Activated CD4-positive, alpha-beta memory T cell treated with anti-CD3 and anti-CD28 coated beads for 36 hours (primary cell): ENCODE data around the gene SHISAL1. TPM values are rescaled to one million over a fixed set of nuclear protein-coding genes. Genes with fewer than 3 reads are reported as not detected.

ENCODE experiments used
- CTCF ChIA-PET: fragments of 350-600 bp; sonication (Branson Sonifier 250); formaldehyde crosslinking; loops from one replicate; lab custom pipeline; 2021; ENCODE audit warnings: antibody characterized with exemption, inconsistent platforms; lab: Charles Lee
- POLR2A ChIA-PET: fragments of 350-600 bp; sonication (Branson Sonifier 250); formaldehyde crosslinking; loops from one replicate; lab custom pipeline; 2021; ENCODE audit warnings: antibody characterized with exemption; lab: Charles Lee
- DNase-seq: peaks from one replicate; pipeline ENCODE4 v3.0.0-alpha.2; 2020
- H3K27ac Mint-ChIP-seq: one replicate; pipeline ENCODE4 v1.8.0; 2021; ENCODE audit warnings: mixed read lengths
- H3K27me3 Mint-ChIP-seq: one replicate; pipeline ENCODE4 v1.8.0; 2021; ENCODE audit warnings: mixed read lengths
- H3K36me3 Mint-ChIP-seq: one replicate; pipeline ENCODE4 v1.8.0; 2021; ENCODE audit warnings: mixed read lengths
- H3K4me1 Mint-ChIP-seq: one replicate; pipeline ENCODE4 v1.8.0; 2021; ENCODE audit warnings: low read depth, mixed read lengths
- H3K4me3 Mint-ChIP-seq: one replicate; pipeline ENCODE4 v1.8.0; 2021; ENCODE audit warnings: mild to moderate bottlenecking, mixed read lengths
- H3K9me3 Mint-ChIP-seq: one replicate; pipeline ENCODE4 v1.8.0; 2021; ENCODE audit warnings: mixed read lengths
- intact Hi-C: fragments of 100-400 bp; cut with micrococcal nuclease; formaldehyde crosslinking; loops from one replicate; pipeline ENCODE4 v1.15.1; 2023
- total RNA-seq, 2 experiments: library from RNA; stranded (reverse); gene quantifications; one replicate each; pipeline ENCODE4 v1.2.3, GENCODE V29; 2021

The SHISAL1 gene
- total RNA-seq, 2 experiments from 2014 or later = not detected

DNA sequence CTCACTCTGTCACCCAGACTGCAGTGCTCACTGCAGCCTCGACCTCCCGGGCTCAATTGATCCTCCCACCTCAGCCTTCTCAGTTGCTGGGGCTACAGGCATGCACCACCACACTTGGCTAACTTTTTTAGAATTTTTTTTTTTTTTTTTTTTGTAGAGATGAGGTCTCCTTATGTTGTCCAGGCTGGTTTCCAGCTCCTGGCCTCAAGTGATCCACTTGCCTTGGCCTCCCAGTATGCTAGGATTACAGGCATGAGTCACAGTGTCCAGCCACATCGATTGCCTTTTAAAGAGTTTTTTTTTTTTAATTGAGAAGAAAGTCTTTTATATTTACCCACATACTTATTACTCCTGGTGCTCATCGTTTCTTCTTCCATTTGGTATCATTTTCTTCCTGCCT is 102.0 kb downstream of the SHISAL1 start:
- Mint-ChIP-seq H3K36me3 (peaks cover 6% of the 10 kb centered on the region), H3K27me3 (no peaks in the 10 kb centered on the region), H3K4me1 (no peaks in the 10 kb centered on the region), H3K27ac (no peak overlapping the region), H3K4me3 (no peak overlapping the region), H3K9me3 (peaks cover 13% of the 10 kb centered on the region)
- no peak for DNase-seq
- ChIA-PET POLR2A (interaction anchor here (0.6 kb wide), 1 partner anchor 175 kb away, joined by 4 read pairs; no protein-coding TSS in a partner anchor), CTCF (interaction anchor here (0.6 kb wide), 1 partner anchor 39 kb away, joined by 6 read pairs; no protein-coding TSS in a partner anchor)
- intact Hi-C loops = no loop called here

DNA sequence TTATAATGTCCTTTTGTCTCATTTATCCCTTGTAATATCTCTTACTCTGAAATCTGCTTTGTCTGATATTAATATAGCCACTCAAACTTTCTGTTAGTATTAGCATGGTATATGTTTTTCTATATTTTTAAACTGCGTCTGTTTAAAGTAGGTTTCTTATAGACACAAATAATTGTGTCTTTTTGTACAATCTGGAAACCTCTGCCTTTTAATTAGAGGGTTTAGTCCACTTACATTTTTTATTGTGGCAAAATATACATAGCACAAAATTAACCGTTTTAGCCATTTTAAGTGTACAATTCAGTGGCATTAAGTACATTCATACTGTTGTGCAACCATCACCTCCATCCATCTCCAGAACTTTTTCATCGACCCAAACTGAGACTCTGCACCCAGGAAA is 103.4 kb downstream of the SHISAL1 start:
- no peak overlapping the region for H3K27ac Mint-ChIP-seq
- H3K36me3 Mint-ChIP-seq = peaks cover 6% of the 10 kb centered on the region
- no peaks in the 10 kb centered on the region for H3K4me1 Mint-ChIP-seq
- DNase-seq = no peak
- H3K4me3 Mint-ChIP-seq = no peak overlapping the region
- H3K27me3 Mint-ChIP-seq = no peaks in the 10 kb centered on the region
- ChIA-PET CTCF (no interaction called here), POLR2A (no interaction called here)
- peaks cover 13% of the 10 kb centered on the region for H3K9me3 Mint-ChIP-seq
- intact Hi-C loops = no loop called here

DNA sequence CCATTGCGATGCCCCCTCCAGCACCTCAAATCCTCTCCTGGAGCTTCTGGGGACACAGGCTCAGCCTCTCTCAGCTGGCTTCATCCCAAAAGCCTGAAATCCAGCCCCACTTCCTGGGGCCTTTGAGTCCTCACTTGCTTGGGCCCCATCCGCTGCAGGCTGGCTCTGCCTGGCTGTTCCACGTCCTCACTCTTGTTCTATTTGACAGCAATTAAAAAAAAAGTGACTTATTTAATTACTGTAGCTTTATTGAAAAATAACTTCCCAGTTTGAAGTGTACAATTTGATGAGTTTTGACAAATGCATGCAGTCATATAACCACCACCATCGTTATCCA is 104.8 kb downstream of the SHISAL1 start:
- CTCF ChIA-PET = no interaction called here
- DNase-seq = no peak
- H3K4me3 Mint-ChIP-seq = no peak overlapping the region
- H3K27me3 Mint-ChIP-seq = no peaks in the 10 kb centered on the region
- H3K9me3 Mint-ChIP-seq = peaks cover 13% of the 10 kb centered on the region
- intact Hi-C loops = no loop called here
- no peaks in the 10 kb centered on the region for H3K4me1 Mint-ChIP-seq
- peaks cover 8% of the 10 kb centered on the region for H3K36me3 Mint-ChIP-seq
- H3K27ac Mint-ChIP-seq = no peak overlapping the region
- POLR2A ChIA-PET = interaction anchor here (0.5 kb wide), 1 partner anchor 9 kb away, joined by 3 read pairs; no protein-coding TSS in a partner anchor

DNA sequence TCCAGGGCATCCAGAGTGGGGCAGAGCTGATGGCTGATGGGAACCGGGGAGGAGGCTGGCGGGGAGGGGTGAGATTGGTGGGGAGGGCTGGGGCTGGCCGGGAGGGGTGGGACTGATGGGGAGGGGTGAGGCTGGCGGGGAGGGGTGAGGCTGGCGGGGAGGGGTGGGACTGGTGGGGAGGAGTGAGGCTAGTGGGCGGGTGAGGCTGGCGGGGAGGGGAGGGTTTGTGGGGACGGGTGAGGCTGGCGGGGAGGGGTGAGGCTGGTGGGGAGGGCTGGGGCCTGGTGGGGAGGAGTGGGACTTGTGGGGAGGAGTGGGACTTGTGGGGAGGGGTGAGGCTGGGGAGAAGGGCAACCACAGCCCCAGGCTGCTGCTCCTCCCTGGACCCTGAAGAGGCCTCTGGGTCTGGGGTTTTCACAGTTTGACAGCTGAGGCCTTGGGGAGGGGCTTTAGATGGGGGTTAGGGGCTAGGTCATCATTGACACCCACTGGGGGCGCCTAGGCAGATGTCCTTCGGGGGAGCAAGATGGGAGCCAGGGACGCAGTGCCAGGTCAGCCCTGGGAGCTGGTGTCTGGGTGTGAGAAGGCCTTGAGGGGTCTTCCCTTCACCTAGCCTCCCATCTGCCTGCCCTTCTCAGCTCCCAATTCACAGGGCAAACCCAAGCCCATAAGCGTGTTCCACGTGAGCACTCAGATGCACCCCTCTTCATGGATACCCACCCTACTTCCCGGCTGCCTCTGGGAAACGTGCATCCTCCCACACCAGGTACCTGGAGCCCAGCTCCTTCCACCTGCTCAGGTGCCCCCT is 105.4 kb downstream of the SHISAL1 start:
- no peaks in the 10 kb centered on the region for H3K4me1 Mint-ChIP-seq
- ChIA-PET POLR2A (interaction anchor here (0.5 kb wide), 1 partner anchor 10 kb away, joined by 3 read pairs; no protein-coding TSS in a partner anchor), CTCF (no interaction called here)
- peaks cover 12% of the 10 kb centered on the region for H3K36me3 Mint-ChIP-seq
- no peaks in the 10 kb centered on the region for H3K27me3 Mint-ChIP-seq
- no peak for DNase-seq
- H3K9me3 Mint-ChIP-seq = peaks cover 13% of the 10 kb centered on the region
- no peak overlapping the region for H3K27ac Mint-ChIP-seq
- H3K4me3 Mint-ChIP-seq = no peak overlapping the region
- intact Hi-C loops = no loop called here

DNA sequence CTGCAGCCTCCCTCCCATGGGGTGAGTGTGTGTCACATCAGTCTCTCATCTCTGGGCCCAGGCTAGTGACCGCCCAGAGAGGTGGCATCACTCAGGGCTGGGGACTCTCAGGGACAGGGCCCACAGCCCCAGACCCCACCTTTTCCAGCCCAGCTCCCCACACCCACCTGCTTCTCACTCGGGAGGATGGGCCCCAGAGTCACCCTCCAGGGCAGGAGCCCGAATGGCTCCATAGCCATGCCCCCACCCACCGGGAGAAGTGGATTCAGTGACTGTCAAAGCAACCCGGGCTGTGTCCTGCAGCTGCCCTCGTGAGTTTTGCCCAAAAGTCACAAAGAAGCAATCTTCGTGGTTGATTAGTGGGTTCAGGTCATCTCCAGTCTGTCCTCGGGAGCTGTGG is 106.1 kb downstream of the SHISAL1 start:
- no peak overlapping the region for H3K27ac Mint-ChIP-seq
- CTCF ChIA-PET = no interaction called here
- peaks cover 13% of the 10 kb centered on the region for H3K9me3 Mint-ChIP-seq
- H3K4me3 Mint-ChIP-seq = no peak overlapping the region
- H3K36me3 Mint-ChIP-seq = peaks cover 16% of the 10 kb centered on the region
- DNase-seq = no peak
- H3K4me1 Mint-ChIP-seq = no peaks in the 10 kb centered on the region
- no peaks in the 10 kb centered on the region for H3K27me3 Mint-ChIP-seq
- POLR2A ChIA-PET = no interaction called here
- intact Hi-C loops = no loop called here

DNA sequence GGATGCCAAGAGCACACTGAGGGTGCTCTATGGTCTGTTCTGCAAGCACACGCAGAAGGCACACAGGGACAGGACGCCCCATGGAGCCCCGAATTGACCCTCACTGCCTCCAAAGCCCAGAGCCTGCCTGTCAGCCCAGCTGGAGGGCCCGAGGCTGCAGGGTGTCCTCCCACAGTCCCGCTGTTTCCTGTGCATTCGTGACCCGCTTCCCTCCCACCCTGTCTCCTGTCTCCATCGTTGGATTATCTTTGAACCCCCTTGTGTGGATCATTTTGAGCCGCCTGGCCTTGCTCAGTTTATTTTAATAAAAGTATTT is 106.5 kb downstream of the SHISAL1 start:
- Mint-ChIP-seq H3K27ac (no peak overlapping the region), H3K36me3 (peaks cover 16% of the 10 kb centered on the region), H3K9me3 (peaks cover 13% of the 10 kb centered on the region), H3K27me3 (no peaks in the 10 kb centered on the region), H3K4me1 (no peaks in the 10 kb centered on the region), H3K4me3 (no peak overlapping the region)
- intact Hi-C loops = no loop called here
- ChIA-PET POLR2A (no interaction called here), CTCF (no interaction called here)
- DNase-seq = no peak

DNA sequence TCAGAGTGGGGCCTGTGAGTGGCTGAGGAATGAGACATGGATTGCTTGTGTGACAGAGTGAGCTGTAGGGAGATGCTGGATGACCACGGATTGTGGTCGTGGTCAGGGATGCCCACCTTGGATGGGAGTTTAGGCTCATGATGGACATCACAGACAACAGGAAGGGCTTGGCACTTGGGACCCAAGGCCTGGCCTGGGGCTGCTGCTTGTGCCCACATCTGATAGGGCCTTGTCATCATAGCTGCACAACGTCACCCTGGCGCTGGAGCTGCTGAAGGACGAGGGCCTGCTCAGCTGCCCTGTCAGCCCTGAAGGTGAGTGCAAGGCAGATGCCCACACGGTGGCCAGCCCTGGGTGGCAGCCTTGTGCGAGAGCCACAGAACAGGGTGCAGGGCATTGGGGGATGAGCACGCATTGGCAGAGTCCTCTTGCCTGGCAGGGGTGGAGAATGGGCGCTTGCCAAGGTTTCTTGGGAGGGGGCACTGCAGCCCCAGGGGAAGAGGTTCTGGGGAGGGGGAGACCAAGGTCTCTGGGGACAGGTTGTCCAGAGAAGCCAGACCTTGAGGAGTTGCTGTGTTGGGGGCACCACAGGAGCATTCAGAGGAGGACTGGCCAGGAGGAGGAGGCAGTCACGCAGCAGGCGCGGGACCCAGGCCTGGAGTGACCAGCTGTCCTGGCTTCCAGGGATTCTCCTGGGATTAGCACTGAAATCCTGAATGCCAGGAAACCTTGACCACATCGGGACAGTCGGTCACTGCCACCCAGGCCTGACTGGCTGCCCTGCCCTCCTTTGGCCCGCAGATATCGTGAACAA is 107.0 kb downstream of the SHISAL1 start:
- Mint-ChIP-seq H3K36me3 (peaks cover 19% of the 10 kb centered on the region), H3K27ac (no peak overlapping the region), H3K4me3 (no peak overlapping the region), H3K4me1 (no peaks in the 10 kb centered on the region), H3K27me3 (no peaks in the 10 kb centered on the region), H3K9me3 (peaks cover 13% of the 10 kb centered on the region)
- no peak for DNase-seq
- intact Hi-C loops = no loop called here
- ChIA-PET POLR2A (no interaction called here), CTCF (no interaction called here)

DNA sequence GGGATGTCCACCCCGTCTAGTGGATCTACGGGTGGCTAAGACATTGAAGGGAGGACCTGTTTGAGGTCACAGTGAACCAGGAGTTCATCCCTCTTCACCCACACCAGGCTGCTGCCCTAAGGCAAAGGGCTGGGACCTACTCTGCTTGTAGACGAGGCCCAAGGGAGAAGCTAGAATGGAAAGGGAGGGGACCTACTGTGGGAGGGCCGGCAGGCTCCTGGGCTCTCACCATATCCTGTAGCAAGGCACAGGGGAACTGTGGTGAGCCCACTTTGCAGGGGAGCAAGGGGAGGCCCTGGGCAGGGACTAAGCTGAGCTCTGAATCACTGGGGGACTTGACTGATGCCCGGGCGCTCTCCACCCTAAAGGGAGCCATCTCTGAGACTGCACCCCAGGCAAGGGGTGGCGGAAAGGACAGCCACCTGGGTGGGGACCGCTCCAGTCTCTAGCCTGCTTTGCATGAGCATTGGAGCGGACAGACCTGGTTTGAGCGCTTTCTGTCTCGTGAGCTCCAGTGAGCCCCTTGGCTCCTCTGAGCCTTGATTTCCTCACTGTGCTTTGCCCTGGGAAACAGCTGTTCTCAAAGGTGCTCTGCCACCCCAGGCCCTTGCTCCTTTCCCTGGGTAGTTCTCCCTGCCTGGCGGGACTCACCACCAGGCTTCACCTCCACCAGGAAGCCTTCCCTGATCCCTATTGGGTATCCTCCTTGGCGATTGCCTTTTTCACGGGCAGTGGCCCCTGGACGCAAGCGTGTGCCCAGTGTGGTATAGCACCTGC is 107.8 kb downstream of the SHISAL1 start:
- H3K4me1 Mint-ChIP-seq = no peaks in the 10 kb centered on the region
- POLR2A ChIA-PET = no interaction called here
- CTCF ChIA-PET = no interaction called here

DNA sequence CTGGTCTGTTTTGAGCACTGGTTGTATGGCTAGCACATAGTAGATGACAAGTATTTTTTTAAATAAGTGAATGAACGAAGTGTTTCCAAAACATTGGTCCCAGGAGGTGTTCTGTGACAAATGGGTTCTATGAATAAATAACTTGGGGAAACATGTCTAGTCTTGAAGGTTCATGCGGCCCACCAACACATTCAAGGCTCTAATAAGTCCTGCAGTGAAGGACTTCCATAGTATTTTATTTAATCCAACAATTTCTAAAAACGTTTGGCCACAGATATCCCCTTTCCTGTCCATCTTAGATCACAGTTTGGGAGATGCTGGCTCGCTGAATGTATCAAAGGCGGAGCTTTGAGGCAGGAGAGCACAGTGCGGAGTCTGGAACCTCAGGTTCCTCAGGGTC is 109.5 kb downstream of the SHISAL1 start:
- no peak for DNase-seq
- no peaks in the 10 kb centered on the region for H3K4me1 Mint-ChIP-seq
- H3K9me3 Mint-ChIP-seq = no peaks in the 10 kb centered on the region
- ChIA-PET CTCF (no interaction called here), POLR2A (no interaction called here)
- H3K27me3 Mint-ChIP-seq = no peaks in the 10 kb centered on the region
- no peak overlapping the region for H3K4me3 Mint-ChIP-seq
- peaks cover 22% of the 10 kb centered on the region for H3K36me3 Mint-ChIP-seq
- intact Hi-C loops = no loop called here
- H3K27ac Mint-ChIP-seq = no peak overlapping the region

More for the DNA sequence above, 107.8 kb downstream of the SHISAL1 start:
- H3K27ac Mint-ChIP-seq = no peak overlapping the region
- intact Hi-C loops = no loop called here
- H3K9me3 Mint-ChIP-seq = peaks cover 10% of the 10 kb centered on the region
- no peaks in the 10 kb centered on the region for H3K27me3 Mint-ChIP-seq
- H3K36me3 Mint-ChIP-seq = peaks cover 17% of the 10 kb centered on the region
- DNase-seq = no peak
- H3K4me3 Mint-ChIP-seq = no peak overlapping the region

DNA sequence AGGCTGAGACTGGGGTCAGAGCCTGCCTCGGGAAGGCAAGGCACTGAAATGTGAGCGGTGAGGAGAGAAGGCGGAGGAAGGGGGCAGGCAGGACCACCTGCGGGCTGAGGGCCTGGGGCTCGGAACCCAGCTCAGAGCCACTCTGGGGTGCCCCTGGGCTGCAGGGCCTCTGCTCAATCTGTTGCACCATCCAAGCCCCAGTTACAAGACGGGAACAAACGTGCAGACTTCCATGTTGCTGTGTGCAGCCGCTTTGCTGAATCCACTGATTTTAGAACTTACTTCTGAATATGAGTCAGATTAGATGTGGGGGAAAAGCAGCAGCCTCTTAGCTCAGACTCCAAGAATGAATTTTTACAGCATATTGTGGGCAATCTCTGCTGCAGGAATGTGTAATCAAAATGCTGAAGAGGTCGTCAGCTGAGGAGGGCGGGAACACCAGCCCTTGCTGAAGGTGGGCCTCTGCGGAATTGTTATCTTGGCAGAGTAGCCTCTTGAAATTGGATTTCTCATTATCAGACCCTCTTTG is 110.4 kb downstream of the SHISAL1 start:
- no peaks in the 10 kb centered on the region for H3K4me1 Mint-ChIP-seq
- intact Hi-C loops = no loop called here
- no peak overlapping the region for H3K27ac Mint-ChIP-seq
- CTCF ChIA-PET = no interaction called here
- H3K4me3 Mint-ChIP-seq = no peak overlapping the region
- POLR2A ChIA-PET = no interaction called here
- DNase-seq = no peak
- H3K9me3 Mint-ChIP-seq = no peaks in the 10 kb centered on the region
- no peaks in the 10 kb centered on the region for H3K27me3 Mint-ChIP-seq
- peaks cover 22% of the 10 kb centered on the region for H3K36me3 Mint-ChIP-seq

DNA sequence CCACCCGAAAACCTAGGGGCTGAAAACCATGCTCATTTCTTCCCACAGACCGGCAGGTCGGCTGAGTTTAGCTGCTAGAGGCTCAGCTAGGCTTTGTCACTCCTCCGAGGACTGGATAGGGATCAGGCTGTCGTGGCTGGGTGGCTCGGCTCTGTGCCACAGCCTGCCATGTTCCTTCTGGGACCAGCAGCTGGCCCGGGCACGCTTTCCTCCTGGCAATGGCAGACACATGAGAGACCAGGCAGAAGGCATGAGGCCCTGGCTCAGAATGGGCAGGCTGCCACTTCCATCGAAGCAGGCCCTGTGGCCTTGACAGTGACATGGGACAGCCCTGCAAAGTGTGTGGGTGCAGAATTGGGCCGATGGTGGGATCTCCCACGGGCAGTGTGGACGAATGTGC is 111.1 kb downstream of the SHISAL1 start:
- CTCF ChIA-PET = no interaction called here
- no peaks in the 10 kb centered on the region for H3K27me3 Mint-ChIP-seq
- POLR2A ChIA-PET = no interaction called here
- H3K27ac Mint-ChIP-seq = no peak overlapping the region
- DNase-seq = no peak
- H3K9me3 Mint-ChIP-seq = no peaks in the 10 kb centered on the region
- intact Hi-C loops = no loop called here
- no peaks in the 10 kb centered on the region for H3K4me1 Mint-ChIP-seq
- H3K36me3 Mint-ChIP-seq = peaks cover 22% of the 10 kb centered on the region
- no peak overlapping the region for H3K4me3 Mint-ChIP-seq
